ENCODE data around the gene PPP6R3. TPM values are rescaled to one million over a fixed set of nuclear protein-coding genes. Genes with fewer than 3 reads are reported as not detected.
"Not testable (repeated sequence)": the region's sequence is repeated elsewhere in the genome, so short reads cannot be mapped to it uniquely, and the experiment has no call there.

Gene PPP6R3
- total RNA-seq, 1 donor from 2014 or later, result 86.6 TPM

GRCh38 chr11:68445531-68446035, 15.0 kb upstream of the PPP6R3 start:
- no peaks in the 10 kb centered on the region for H3K27me3 Mint-ChIP-seq (ENCODE audit: unreplicated experiment)
- no peak overlapping the region for H3K4me3 Mint-ChIP-seq (ENCODE audit: unreplicated experiment)
- no peaks in the 10 kb centered on the region for H3K9me3 Mint-ChIP-seq (ENCODE audit: unreplicated experiment)
- DNase-seq (ENCODE audit: extremely low spot score, unreplicated experiment), result no peak
- H3K27ac Mint-ChIP-seq (ENCODE audit: unreplicated experiment), result no peak overlapping the region
- H3K36me3 Mint-ChIP-seq (ENCODE audit: unreplicated experiment), result peaks cover 35% of the 10 kb centered on the region
- peaks cover 27% of the 10 kb centered on the region for H3K4me1 Mint-ChIP-seq (ENCODE audit: unreplicated experiment)
- no peak for TF ChIP-seq CTCF (IDR thresholded peaks at IDR 0.05)

GRCh38 chr11:68446046-68446725, 14.4 kb upstream of the PPP6R3 start:
- H3K9me3 Mint-ChIP-seq (ENCODE audit: unreplicated experiment), result no peaks in the 10 kb centered on the region
- no peak for TF ChIP-seq CTCF (IDR thresholded peaks at IDR 0.05)
- H3K27ac Mint-ChIP-seq (ENCODE audit: unreplicated experiment), result no peak overlapping the region
- H3K36me3 Mint-ChIP-seq (ENCODE audit: unreplicated experiment), result peaks cover 35% of the 10 kb centered on the region
- H3K27me3 Mint-ChIP-seq (ENCODE audit: unreplicated experiment), result no peaks in the 10 kb centered on the region
- H3K4me1 Mint-ChIP-seq (ENCODE audit: unreplicated experiment), result peaks cover 22% of the 10 kb centered on the region
- no peak for DNase-seq (ENCODE audit: extremely low spot score, unreplicated experiment)
- H3K4me3 Mint-ChIP-seq (ENCODE audit: unreplicated experiment), result no peak overlapping the region

GRCh38 chr11:68447015-68447801, 13.3 kb upstream of the PPP6R3 start:
- DNase-seq (ENCODE audit: extremely low spot score, unreplicated experiment), result peak; percentile 93
- peak; percentile 94 for TF ChIP-seq CTCF (IDR thresholded peaks at IDR 0.05)

GRCh38 chr11:68447914-68448313, 12.6 kb upstream of the PPP6R3 start:
- H3K27ac Mint-ChIP-seq (ENCODE audit: unreplicated experiment); DNase-seq (ENCODE audit: extremely low spot score, unreplicated experiment); H3K4me3 Mint-ChIP-seq (ENCODE audit: unreplicated experiment); H3K27me3 Mint-ChIP-seq (ENCODE audit: unreplicated experiment); H3K4me1 Mint-ChIP-seq (ENCODE audit: unreplicated experiment); H3K9me3 Mint-ChIP-seq (ENCODE audit: unreplicated experiment): not testable (repeated sequence)
- H3K36me3 Mint-ChIP-seq (ENCODE audit: unreplicated experiment), result peaks cover 28% of the 10 kb centered on the region

More at GRCh38 chr11:68447015-68447801, 13.3 kb upstream of the PPP6R3 start:
- H3K4me1 Mint-ChIP-seq (ENCODE audit: unreplicated experiment), result peaks cover 12% of the 10 kb centered on the region
- no peaks in the 10 kb centered on the region for H3K9me3 Mint-ChIP-seq (ENCODE audit: unreplicated experiment)
- H3K27ac Mint-ChIP-seq (ENCODE audit: unreplicated experiment), result no peak overlapping the region
- no peaks in the 10 kb centered on the region for H3K27me3 Mint-ChIP-seq (ENCODE audit: unreplicated experiment)
- no peak overlapping the region for H3K4me3 Mint-ChIP-seq (ENCODE audit: unreplicated experiment)
- peaks cover 32% of the 10 kb centered on the region for H3K36me3 Mint-ChIP-seq (ENCODE audit: unreplicated experiment)

- H3K27ac Mint-ChIP-seq (ENCODE audit: unreplicated experiment), result no peak overlapping the region
These were observed 11.9 kb upstream of the PPP6R3 start for GRCh38 chr11:68448604-68449011.

More at GRCh38 chr11:68448604-68449011, 11.9 kb upstream of the PPP6R3 start:
- no peak for TF ChIP-seq CTCF (IDR thresholded peaks at IDR 0.05)
- no peaks in the 10 kb centered on the region for H3K9me3 Mint-ChIP-seq (ENCODE audit: unreplicated experiment)
- peak; percentile 80 for DNase-seq (ENCODE audit: extremely low spot score, unreplicated experiment)
- peaks cover 25% of the 10 kb centered on the region for H3K36me3 Mint-ChIP-seq (ENCODE audit: unreplicated experiment)
- H3K4me3 Mint-ChIP-seq (ENCODE audit: unreplicated experiment), result no peak overlapping the region
- H3K27me3 Mint-ChIP-seq (ENCODE audit: unreplicated experiment), result no peaks in the 10 kb centered on the region
- H3K4me1 Mint-ChIP-seq (ENCODE audit: unreplicated experiment), result peaks cover 2% of the 10 kb centered on the region
